Measurements from ENCODE around the gene MRGPRG.

- TF ChIP-seq POLR2AphosphoS5 (IDR thresholded peaks at IDR 0.05; ENCODE audit: borderline replicate concordance, low read depth, low read length) (no peak), EZH2 (IDR thresholded peaks at IDR 0.05) (no peak), FOXP2 (optimal IDR thresholded peaks at IDR 0.05; ENCODE audit: control extremely low read depth, extremely low read length, insufficient read depth) (no peak)
Observed at GRCh38 chr11:3225826-3226750, 7.5 kb upstream of the MRGPRG start.

Measured in SK-N-MC (cell line).